Measurements from ENCODE around the gene GPC6. TPM values are rescaled to one million over a fixed set of nuclear protein-coding genes. Genes with fewer than 3 reads are reported as not detected.

The GPC6 gene
- total and polyA plus RNA-seq, 2 donors (not counting 3 experiments of a cell fraction or from before 2014, with no cell fraction given) = 0.01 TPM; not detected in 1

DNA sequence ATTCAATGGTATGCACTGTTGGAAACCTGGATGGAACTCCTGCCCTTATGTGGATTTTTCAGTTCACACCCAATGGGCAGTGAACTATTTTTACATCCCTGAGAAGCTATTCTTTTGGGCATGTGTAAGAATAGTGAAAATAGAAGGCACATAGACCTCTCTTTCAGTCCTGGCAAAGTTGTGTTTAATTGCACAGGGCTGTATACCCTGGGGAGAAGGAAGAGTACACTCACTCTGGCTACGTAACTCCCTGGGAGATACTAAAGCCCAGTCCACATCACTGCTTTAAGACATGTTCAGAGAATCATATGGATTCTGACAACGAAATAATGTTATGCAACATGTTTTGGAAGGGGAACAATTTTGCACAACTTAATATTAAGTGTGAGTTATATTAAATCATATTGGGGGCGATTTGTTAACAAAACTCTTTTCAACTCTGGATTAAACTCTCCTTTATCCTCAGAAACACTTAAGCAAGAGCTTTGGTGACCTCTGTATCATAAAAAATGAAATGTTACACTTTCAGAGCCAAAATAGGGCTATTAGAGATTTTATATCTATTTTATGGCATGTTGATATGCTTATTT, 1086.8 kb downstream of the GPC6 start:
- POLR2A ChIA-PET = no interaction called here
- H2AFZ ChIP-seq (ENCODE audit: low read depth, low read length) = no peak overlapping the region
- H3K79me2 ChIP-seq (ENCODE audit: control insufficient read depth, insufficient read depth, low read length) = no peaks in the 10 kb centered on the region
- no peaks in the 10 kb centered on the region for H3K9me3 ChIP-seq (replicated peaks; ENCODE audit: control insufficient read depth, insufficient read depth, low read length)
- dilution Hi-C loops (cut with MboI; ENCODE audit: extremely low pct_ligation_motif_present, low sequenced_read_pairs) = no loop called here
- H3K4me2 ChIP-seq (ENCODE audit: insufficient read depth, low read length) = no peak overlapping the region
- no peaks in the 10 kb centered on the region for H3K36me3 ChIP-seq (ENCODE audit: control insufficient read depth in 2 of 2, extremely low read depth in 1 of 2, insufficient read depth in 2 of 2, low read length in 2 of 2)
- intact Hi-C loops (cut with micrococcal nuclease) = loop anchor here (5.0 kb wide), 3 partner anchors 81 to 289 kb away; partner anchors contain the start of gene GPR180
- H3K4me1 ChIP-seq (ENCODE audit: control insufficient read depth, extremely low read depth, insufficient read depth, low read length) = peaks cover 39% of the 10 kb centered on the region
- no peak for TF ChIP-seq JUN (IDR thresholded peaks at IDR 0.05; ENCODE audit: borderline replicate concordance, insufficient read depth, insufficient read length, low read depth)
- CTCF ChIA-PET = no interaction called here
- H3K27me3 ChIP-seq (ENCODE audit: control insufficient read depth in 2 of 2, insufficient read depth in 2 of 2, low read length in 2 of 2) = no peaks in the 10 kb centered on the region
- DNase-seq (ENCODE audit: low read depth, low spot score) = no peak
- no peaks in the 10 kb centered on the region for H4K20me1 ChIP-seq (replicated peaks; ENCODE audit: control insufficient read depth, extremely low read depth, insufficient read depth, low read length)
- H3K9ac ChIP-seq (replicated peaks; ENCODE audit: extremely low read depth, insufficient read depth, low read length) = no peak overlapping the region
- H3K4me3 ChIP-seq (replicated peaks in 1 of 3; ENCODE audit: insufficient read depth in 1 of 3, low read depth in 1 of 3, low read length in 3 of 3) = no peak overlapping the region
- no TSS peak for BruUV-seq (replicated peaks)
- no peaks in the 10 kb centered on the region for H3K9me1 ChIP-seq (replicated peaks; ENCODE audit: control insufficient read depth, extremely low read depth, insufficient read depth, low read length)
- no peak overlapping the region for H3K27ac ChIP-seq (ENCODE audit: insufficient read depth, low read depth, low read length)
- FAIRE-seq = no peak

DNA sequence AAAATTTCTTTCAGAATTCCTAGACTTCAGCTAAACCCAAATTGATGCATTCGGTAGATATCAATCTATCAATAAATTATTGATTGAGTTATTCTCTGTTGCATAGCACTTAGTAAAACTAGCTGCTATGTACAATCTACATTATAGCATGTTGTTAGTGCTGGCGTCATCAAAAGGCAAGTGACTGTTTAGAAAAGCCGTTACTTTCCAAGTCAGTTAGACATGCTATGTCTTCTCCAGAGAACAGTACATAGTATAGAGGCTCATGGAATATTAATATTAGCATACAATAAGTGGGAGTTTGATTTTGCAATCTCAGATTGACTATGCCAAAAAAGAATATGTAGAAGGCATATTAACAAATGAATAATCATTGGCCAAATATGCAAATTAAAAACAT, 1087.3 kb downstream of the GPC6 start:
- no peak for TF ChIP-seq POLR2AphosphoS5 (IDR thresholded peaks at IDR 0.05; ENCODE audit: insufficient read depth, low read depth, low read length)
- TF ChIP-seq POLR2A (IDR thresholded peaks at IDR 0.05; ENCODE audit: low read depth, low read length) = no peak
- TF ChIP-seq GATA2 (IDR thresholded peaks at IDR 0.05; ENCODE audit: insufficient read depth, insufficient read length, low read depth, low read length) = no peak
- TF ChIP-seq EZH2 (IDR thresholded peaks at IDR 0.05; ENCODE audit: borderline replicate concordance, low read depth, low read length, severe bottlenecking) = no peak
- no peak for TF ChIP-seq FOS (IDR thresholded peaks at IDR 0.05; ENCODE audit: borderline replicate concordance, insufficient read depth, low read length)
- TF ChIP-seq, protein P1, sequence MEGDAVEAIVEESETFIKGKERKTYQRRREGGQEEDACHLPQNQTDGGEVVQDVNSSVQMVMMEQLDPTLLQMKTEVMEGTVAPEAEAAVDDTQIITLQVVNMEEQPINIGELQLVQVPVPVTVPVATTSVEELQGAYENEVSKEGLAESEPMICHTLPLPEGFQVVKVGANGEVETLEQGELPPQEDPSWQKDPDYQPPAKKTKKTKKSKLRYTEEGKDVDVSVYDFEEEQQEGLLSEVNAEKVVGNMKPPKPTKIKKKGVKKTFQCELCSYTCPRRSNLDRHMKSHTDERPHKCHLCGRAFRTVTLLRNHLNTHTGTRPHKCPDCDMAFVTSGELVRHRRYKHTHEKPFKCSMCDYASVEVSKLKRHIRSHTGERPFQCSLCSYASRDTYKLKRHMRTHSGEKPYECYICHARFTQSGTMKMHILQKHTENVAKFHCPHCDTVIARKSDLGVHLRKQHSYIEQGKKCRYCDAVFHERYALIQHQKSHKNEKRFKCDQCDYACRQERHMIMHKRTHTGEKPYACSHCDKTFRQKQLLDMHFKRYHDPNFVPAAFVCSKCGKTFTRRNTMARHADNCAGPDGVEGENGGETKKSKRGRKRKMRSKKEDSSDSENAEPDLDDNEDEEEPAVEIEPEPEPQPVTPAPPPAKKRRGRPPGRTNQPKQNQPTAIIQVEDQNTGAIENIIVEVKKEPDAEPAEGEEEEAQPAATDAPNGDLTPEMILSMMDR (IDR thresholded peaks at IDR 0.05; ENCODE audit: extremely low read depth in 1 of 2, insufficient read depth in 1 of 2, low read depth in 1 of 2, low read length in 2 of 2) = no peak
- TF ChIP-seq MYC (IDR thresholded peaks at IDR 0.05; ENCODE audit: low read depth, low read length) = no peak
- intact Hi-C loops (cut with micrococcal nuclease) = loop anchor here (5.0 kb wide), 3 partner anchors 82 to 288 kb away; partner anchors contain the start of gene GPR180
- H2AFZ ChIP-seq (ENCODE audit: low read depth, low read length) = no peak overlapping the region
- H3K4me2 ChIP-seq (ENCODE audit: insufficient read depth, low read length) = no peak overlapping the region
- no peak for DNase-seq (ENCODE audit: low read depth, low spot score)
- no peak overlapping the region for H3K27ac ChIP-seq (ENCODE audit: insufficient read depth, low read depth, low read length)
- H3K4me1 ChIP-seq (ENCODE audit: control insufficient read depth, extremely low read depth, insufficient read depth, low read length) = peaks cover 39% of the 10 kb centered on the region
- H3K9me1 ChIP-seq (replicated peaks; ENCODE audit: control insufficient read depth, extremely low read depth, insufficient read depth, low read length) = no peaks in the 10 kb centered on the region
- no peak overlapping the region for H3K4me3 ChIP-seq (replicated peaks in 1 of 3; ENCODE audit: insufficient read depth in 1 of 3, low read depth in 1 of 3, low read length in 3 of 3)
- no peaks in the 10 kb centered on the region for H3K79me2 ChIP-seq (ENCODE audit: control insufficient read depth, insufficient read depth, low read length)
- FAIRE-seq = no peak
- ChIA-PET CTCF (no interaction called here), POLR2A (no interaction called here)
- no peaks in the 10 kb centered on the region for H3K9me3 ChIP-seq (replicated peaks; ENCODE audit: control insufficient read depth, insufficient read depth, low read length)
- no peaks in the 10 kb centered on the region for H3K36me3 ChIP-seq (ENCODE audit: control insufficient read depth in 2 of 2, extremely low read depth in 1 of 2, insufficient read depth in 2 of 2, low read length in 2 of 2)
- no peaks in the 10 kb centered on the region for H3K27me3 ChIP-seq (ENCODE audit: control insufficient read depth in 2 of 2, insufficient read depth in 2 of 2, low read length in 2 of 2)
- dilution Hi-C loops (cut with MboI; ENCODE audit: extremely low pct_ligation_motif_present, low sequenced_read_pairs) = no loop called here
- BruUV-seq (replicated peaks) = no TSS peak
- H3K9ac ChIP-seq (replicated peaks; ENCODE audit: extremely low read depth, insufficient read depth, low read length) = no peak overlapping the region
- no peaks in the 10 kb centered on the region for H4K20me1 ChIP-seq (replicated peaks; ENCODE audit: control insufficient read depth, extremely low read depth, insufficient read depth, low read length)

Data from endothelial cell of umbilical vein (primary cell).